ENCODE measurements around the gene CDON. TPM values are rescaled to one million over a fixed set of nuclear protein-coding genes. Genes with fewer than 3 reads are reported as not detected.

Gene CDON
- total RNA-seq, 1 experiment from 2014 or later: 17.2 TPM

GRCh38 chr11:125916683-125917347, 145.9 kb downstream of the CDON start:
- no peak for DNase-seq
- no peaks in the 10 kb centered on the region; the same call in 1 of the 2 replicates for H3K27me3 Mint-ChIP-seq (ENCODE audit: low read depth)
- no peak overlapping the region for H3K4me3 Mint-ChIP-seq
- H3K18ac ChIP-seq (ENCODE audit: insufficient read length, low read depth, low read length): no peak overlapping the region
- H4K20me1 ChIP-seq (ENCODE audit: control insufficient read depth, insufficient read depth, insufficient read length): no peaks in the 10 kb centered on the region
- no peaks in the 10 kb centered on the region for H3K79me1 ChIP-seq (ENCODE audit: insufficient read depth, low read depth, low read length, poor library complexity, severe bottlenecking)
- H3K27ac ChIP-seq (ENCODE audit: insufficient read length, low read depth, low read length): no peak overlapping the region
- H3K23me2 ChIP-seq (ENCODE audit: insufficient read length, low read depth, low read length, poor library complexity, severe bottlenecking): no peaks in the 10 kb centered on the region
- H2BK15ac ChIP-seq (ENCODE audit: low read depth, low read length): no peak overlapping the region
- no peak overlapping the region for H2AK5ac ChIP-seq (ENCODE audit: insufficient read length, low read length)
- H3K4ac ChIP-seq (ENCODE audit: low read depth, low read length): no peak overlapping the region
- H3K4me2 ChIP-seq (ENCODE audit: insufficient read depth, insufficient read length, low read length): no peak overlapping the region
- no peak overlapping the region for H2BK120ac ChIP-seq (ENCODE audit: low read depth, low read length, poor library complexity, severe bottlenecking)
- H3K27ac Mint-ChIP-seq: no peak overlapping the region
- no peak overlapping the region for H4K5ac ChIP-seq (ENCODE audit: insufficient read length, low read depth, low read length)
- no peaks in the 10 kb centered on the region for H3K79me2 ChIP-seq (ENCODE audit: insufficient read depth, low read length)
- H2BK20ac ChIP-seq (ENCODE audit: low read depth, low read length, poor library complexity, severe bottlenecking): no peak overlapping the region
- H3K4me1 Mint-ChIP-seq: peaks cover 0 to 6% of the 10 kb centered on the region in 2 experiments; a peak in 2 of 4 replicates
- H3K9ac ChIP-seq (ENCODE audit: extremely low read depth, insufficient read length, low read length): no peak overlapping the region
- H3K27me3 ChIP-seq (ENCODE audit: insufficient read depth, low read length): no peaks in the 10 kb centered on the region
- H2BK5ac ChIP-seq (ENCODE audit: insufficient read length, low read length): no peak overlapping the region
- no peak overlapping the region for H3T11ph ChIP-seq (ENCODE audit: low read length)
- no peaks in the 10 kb centered on the region for H3K9me3 Mint-ChIP-seq
- no peak overlapping the region for H2AFZ ChIP-seq (ENCODE audit: low read length)
- H3K4me1 ChIP-seq (ENCODE audit: insufficient read depth, low read length): no peaks in the 10 kb centered on the region
- H3K14ac ChIP-seq (ENCODE audit: insufficient read depth, low read length): no peak overlapping the region
- TF ChIP-seq CTCF (conservative IDR thresholded peaks at IDR 0.05): no peak
- no peak overlapping the region for H3K23ac ChIP-seq (ENCODE audit: insufficient read length, low read depth, low read length)
- no peak overlapping the region for H3K56ac ChIP-seq (ENCODE audit: insufficient read length, low read depth, low read length)
- H4K91ac ChIP-seq (ENCODE audit: insufficient read length, low read depth, low read length): no peak overlapping the region
- H2BK12ac ChIP-seq (ENCODE audit: insufficient read length, low read depth, low read length): no peak overlapping the region
- H3K36me3 Mint-ChIP-seq (ENCODE audit: insufficient read depth in 1 of 3, low read depth in 3 of 3): peaks cover 0 to 3% (median 0%) of the 10 kb centered on the region in 3 experiments; a peak in 1 of 7 replicates
- no CpG with 5 or more reads among the region's 12 CpGs for WGBS (ENCODE audit: extremely low coverage, insufficient read length, low lambda C conversion rate)
- no peak overlapping the region for H4K8ac ChIP-seq (replicated peaks; ENCODE audit: insufficient read length, low read depth, low read length)
- H3K9me3 ChIP-seq (ENCODE audit: control insufficient read depth, low read depth, low read length): no peaks in the 10 kb centered on the region

All from H9 (cell line).